Gastroesophageal sphincter (tissue), 3 donors: Measurements from ENCODE around the gene SASH1.

Experiments
- EP300 ChIP-seq: sonication (generic); formaldehyde crosslinking; IDR thresholded peaks from one replicate; pipeline ENCODE4 v1.6.1; 2017; ENCODE audit warnings: antibody characterized with exemption, mild to moderate bottlenecking
- POLR2AphosphoS5 ChIP-seq: sonication (generic); formaldehyde crosslinking; IDR thresholded peaks from one replicate; pipeline ENCODE4 v1.6.1; 2017; ENCODE audit warnings: antibody characterized with exemption
- TF ChIP-seq, protein P1 (sequence below), 4 experiments: fragments of 200-600 bp in 2 of 4; fragments of 450-650 bp in 2 of 4; sonication (generic) in 1 of 4; IDR thresholded peaks; one replicate each; pipeline ENCODE4 v1.5.1; 2017 to 2019; ENCODE audit warnings: antibody characterized with exemption in 4 of 4, mild to moderate bottlenecking in 2 of 4, moderate library complexity in 2 of 4

DNA sequence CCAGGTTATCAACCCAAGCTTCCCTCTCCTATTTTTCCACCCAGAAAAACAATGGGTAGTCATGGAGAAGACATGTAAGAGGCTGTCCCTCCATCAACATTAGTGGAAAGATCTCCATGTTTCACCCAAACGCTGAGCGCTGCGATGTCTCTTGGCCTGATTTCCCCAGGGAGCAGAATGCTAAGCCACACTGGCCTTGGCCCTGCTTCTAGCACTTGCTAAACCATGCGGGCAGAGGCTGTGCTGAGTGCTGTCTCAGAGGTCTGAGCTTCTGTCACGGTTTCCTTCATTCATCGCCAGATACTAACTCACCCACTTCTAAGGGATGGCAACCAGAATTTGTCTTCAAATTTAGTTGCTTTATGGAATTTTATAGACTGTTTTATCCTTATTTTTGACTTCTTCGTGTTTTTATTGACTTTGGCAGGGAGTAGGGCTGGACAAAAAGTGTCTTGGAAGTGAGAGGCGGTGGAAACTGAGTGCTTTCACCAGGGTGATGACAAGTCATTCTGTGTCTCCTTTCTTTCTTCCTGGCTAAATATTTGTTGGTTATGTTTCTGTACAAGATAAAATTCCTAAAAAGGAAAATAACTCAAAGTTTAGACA lies 222.8 kb downstream of the SASH1 start:
- TF ChIP-seq POLR2AphosphoS5 (no peak), EP300 (no peak)
- TF ChIP-seq, protein P1, sequence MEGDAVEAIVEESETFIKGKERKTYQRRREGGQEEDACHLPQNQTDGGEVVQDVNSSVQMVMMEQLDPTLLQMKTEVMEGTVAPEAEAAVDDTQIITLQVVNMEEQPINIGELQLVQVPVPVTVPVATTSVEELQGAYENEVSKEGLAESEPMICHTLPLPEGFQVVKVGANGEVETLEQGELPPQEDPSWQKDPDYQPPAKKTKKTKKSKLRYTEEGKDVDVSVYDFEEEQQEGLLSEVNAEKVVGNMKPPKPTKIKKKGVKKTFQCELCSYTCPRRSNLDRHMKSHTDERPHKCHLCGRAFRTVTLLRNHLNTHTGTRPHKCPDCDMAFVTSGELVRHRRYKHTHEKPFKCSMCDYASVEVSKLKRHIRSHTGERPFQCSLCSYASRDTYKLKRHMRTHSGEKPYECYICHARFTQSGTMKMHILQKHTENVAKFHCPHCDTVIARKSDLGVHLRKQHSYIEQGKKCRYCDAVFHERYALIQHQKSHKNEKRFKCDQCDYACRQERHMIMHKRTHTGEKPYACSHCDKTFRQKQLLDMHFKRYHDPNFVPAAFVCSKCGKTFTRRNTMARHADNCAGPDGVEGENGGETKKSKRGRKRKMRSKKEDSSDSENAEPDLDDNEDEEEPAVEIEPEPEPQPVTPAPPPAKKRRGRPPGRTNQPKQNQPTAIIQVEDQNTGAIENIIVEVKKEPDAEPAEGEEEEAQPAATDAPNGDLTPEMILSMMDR (IDR thresholded peaks at IDR 0.05) = no peak
